Esophagus squamous epithelium (tissue), 5 donors: Measurements from ENCODE around the gene KLHL8. TPM values are rescaled to one million over a fixed set of nuclear protein-coding genes. Genes with fewer than 3 reads are reported as not detected.

Experiments used
- DNase-seq: peaks from one replicate; lab custom pipeline; 2025; lab: John Stamatoyannopoulos, UW
- H3K27ac ChIP-seq, 4 donors: fragments of 200-600 bp; sonication (generic); one replicate each; pipeline ENCODE4 v1.5.1; 2016 to 2019; ENCODE audit warnings: mild to moderate bottlenecking in 1 of 4
- H3K27me3 ChIP-seq, 4 donors: fragments of 200-600 bp; sonication (generic); 1 replicate in 3 of 4; 2 replicates in 1 of 4; pipeline versions ENCODE4 v1.5.1 to v1.6.0; 2017 to 2021; ENCODE audit warnings: antibody characterized with exemption in 1 of 4
- H3K36me3 ChIP-seq, 3 donors: fragments of 200-600 bp; sonication (generic); one replicate each; pipeline ENCODE4 v1.5.1; 2016 to 2019
- H3K4me1 ChIP-seq, 3 donors: fragments of 200-600 bp; sonication (generic); one replicate each; pipeline ENCODE4 v1.5.1; 2017 to 2019
- H3K4me3 ChIP-seq, 4 donors: fragments of 200-600 bp; sonication (generic); 1 replicate in 3 of 4; 2 replicates in 1 of 4; pipeline ENCODE4 v1.5.1; 2016 to 2019; ENCODE audit warnings: mild to moderate bottlenecking in 2 of 4, moderate library complexity in 1 of 4
- H3K9me3 ChIP-seq, 3 donors: fragments of 200-600 bp; sonication (generic); one replicate each; pipeline ENCODE4 v1.5.1; 2016 to 2019
- POLR2A ChIP-seq, 4 donors: fragments of 450-650 bp; IDR thresholded peaks; one replicate each; pipeline ENCODE4 v1.6.1; 2017; ENCODE audit warnings: antibody characterized with exemption in 4 of 4, mild to moderate bottlenecking in 4 of 4, moderate library complexity in 3 of 4
- WGBS, 2 donors: methylation state at CpG; one replicate each; pipeline ENCODE4 v1.1.5; 2018; 5-methylcytosine and 5-hydroxymethylcytosine counted together
- intact Hi-C: fragments of 100-400 bp; cut with DNase I; formaldehyde crosslinking; loops from one replicate; pipeline ENCODE4 v1.15.0; 2022
- total RNA-seq, 4 donors: library from RNA; depleted of rRNA; stranded (reverse); fragments of >200 nt; gene quantifications; one replicate each; pipeline ENCODE4 v1.1.0, GENCODE V29; 2016
- TF ChIP-seq, protein P1 (sequence below), 6 experiments: fragments of 450-650 bp in 4 of 6; fragments of 200-600 bp in 2 of 6; sonication (generic) in 2 of 6; IDR thresholded peaks; one replicate each; pipeline ENCODE4 v1.5.1; 2016 to 2019; ENCODE audit warnings: antibody characterized with exemption in 6 of 6, mild to moderate bottlenecking in 4 of 6, moderate library complexity in 4 of 6
- donor health status: DM: yes; HTN: yes; CAD: no.

The KLHL8 gene
- total RNA-seq, 4 donors from 2014 or later: 4.4 to 9.9 (median 6.9) TPM

DNA sequence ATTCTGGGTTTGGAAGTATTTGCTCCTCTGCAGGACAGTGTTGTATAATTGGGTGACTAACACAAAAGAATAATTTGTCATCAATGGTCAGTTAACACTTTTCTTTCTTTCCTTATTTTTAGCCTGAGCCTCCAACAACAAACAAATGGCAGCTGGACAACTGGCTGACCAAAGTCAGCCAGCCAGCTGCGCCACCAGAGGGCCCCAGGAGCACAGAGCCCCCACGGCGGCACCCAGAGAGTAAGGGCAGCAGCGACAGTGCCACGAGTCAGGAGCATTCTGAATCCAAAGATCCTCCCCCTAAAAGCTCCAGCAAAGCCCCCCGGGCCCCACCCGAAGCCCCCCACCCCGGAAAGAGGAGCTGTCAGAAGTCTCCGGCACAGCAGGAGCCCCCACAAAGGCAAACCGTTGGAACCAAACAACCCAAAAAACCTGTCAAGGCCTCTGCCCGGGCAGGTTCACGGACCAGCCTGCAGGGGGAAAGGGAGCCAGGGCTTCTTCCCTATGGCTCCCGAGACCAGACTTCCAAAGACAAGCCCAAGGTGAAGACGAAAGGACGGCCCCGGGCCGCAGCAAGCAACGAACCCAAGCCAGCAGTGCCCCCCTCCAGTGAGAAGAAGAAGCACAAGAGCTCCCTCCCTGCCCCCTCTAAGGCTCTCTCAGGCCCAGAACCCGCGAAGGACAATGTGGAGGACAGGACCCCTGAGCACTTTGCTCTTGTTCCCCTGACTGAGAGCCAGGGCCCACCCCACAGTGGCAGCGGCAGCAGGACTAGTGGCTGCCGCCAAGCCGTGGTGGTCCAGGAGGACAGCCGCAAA, 106.0 kb downstream of the KLHL8 start:
- WGBS, 2 donors: 76 to 85% methylated on average over 5 to 12 of the region's 24 CpGs
- Histone ChIP-seq H3K36me3 (peaks cover 16 to 96% (median 21%) of the 10 kb centered on the region in 3 donors), H3K4me1 (peaks cover 8 to 40% (median 10%) of the 10 kb centered on the region in 3 donors), H3K27me3 (no peaks in the 10 kb centered on the region), H3K9me3 (no peaks in the 10 kb centered on the region), H3K27ac (no peak overlapping the region), H3K4me3 (no peak overlapping the region)
- TF ChIP-seq POLR2A (IDR thresholded peaks at IDR 0.05): no peak
- TF ChIP-seq, protein P1, sequence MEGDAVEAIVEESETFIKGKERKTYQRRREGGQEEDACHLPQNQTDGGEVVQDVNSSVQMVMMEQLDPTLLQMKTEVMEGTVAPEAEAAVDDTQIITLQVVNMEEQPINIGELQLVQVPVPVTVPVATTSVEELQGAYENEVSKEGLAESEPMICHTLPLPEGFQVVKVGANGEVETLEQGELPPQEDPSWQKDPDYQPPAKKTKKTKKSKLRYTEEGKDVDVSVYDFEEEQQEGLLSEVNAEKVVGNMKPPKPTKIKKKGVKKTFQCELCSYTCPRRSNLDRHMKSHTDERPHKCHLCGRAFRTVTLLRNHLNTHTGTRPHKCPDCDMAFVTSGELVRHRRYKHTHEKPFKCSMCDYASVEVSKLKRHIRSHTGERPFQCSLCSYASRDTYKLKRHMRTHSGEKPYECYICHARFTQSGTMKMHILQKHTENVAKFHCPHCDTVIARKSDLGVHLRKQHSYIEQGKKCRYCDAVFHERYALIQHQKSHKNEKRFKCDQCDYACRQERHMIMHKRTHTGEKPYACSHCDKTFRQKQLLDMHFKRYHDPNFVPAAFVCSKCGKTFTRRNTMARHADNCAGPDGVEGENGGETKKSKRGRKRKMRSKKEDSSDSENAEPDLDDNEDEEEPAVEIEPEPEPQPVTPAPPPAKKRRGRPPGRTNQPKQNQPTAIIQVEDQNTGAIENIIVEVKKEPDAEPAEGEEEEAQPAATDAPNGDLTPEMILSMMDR (IDR thresholded peaks at IDR 0.05): no peak
- DNase-seq: no peak
- intact Hi-C loops: loop anchor here (5.0 kb wide), 1 partner anchor 622 kb away; no protein-coding TSS in a partner anchor

- no peaks in the 10 kb centered on the region for H3K27me3 ChIP-seq
- H3K4me1 ChIP-seq: peaks cover 0 to 39% (median 14%) of the 10 kb centered on the region in 3 donors
- H3K27ac ChIP-seq: no peak overlapping the region
- H3K4me3 ChIP-seq: no peak overlapping the region
- 87 to 89% methylated on average over 4 of the region's 4 CpGs for WGBS, 2 donors
- intact Hi-C loops: no loop called here
- TF ChIP-seq, protein P1 (IDR thresholded peaks at IDR 0.05): no peak
- TF ChIP-seq POLR2A (IDR thresholded peaks at IDR 0.05): no peak
- H3K9me3 ChIP-seq: no peaks in the 10 kb centered on the region
- peaks cover 20 to 91% (median 21%) of the 10 kb centered on the region in 3 donors for H3K36me3 ChIP-seq
- no peak for DNase-seq
Observed at GRCh38 chr4:87112063-87112462, 108.4 kb downstream of the KLHL8 start.

Other genes starting within 250 kb of the KLHL8 start
- gene HSD17B13, start 102.3 kb upstream of the KLHL8 start, total RNA-seq: not detected
- 10 to 100 TPM in 2 of 4 donors, 1 to 10 TPM in 2; 4.2 to 41.8 (median 13.7) TPM for gene HSD17B11, start 170.6 kb upstream of the KLHL8 start, total RNA-seq
- gene NUDT9, start 202.0 kb upstream of the KLHL8 start, total RNA-seq: 10 to 100 TPM; 14.7 to 19.1 (median 17.1) TPM